GOT3 (cell line): ENCODE data around the gene SEMA4B.
A peak's percentile ranks its signal among the peaks of the same experiment; 100 is the strongest.
"Not testable (repeated sequence)": the region's sequence is repeated elsewhere in the genome, so short reads cannot be mapped to it uniquely, and the experiment has no call there.

Experiments used
- DNase-seq: peaks from one replicate; lab custom pipeline; 2025; ENCODE audit warnings: mixed read lengths; lab: John Stamatoyannopoulos, UW

Gene SEMA4B

DNA sequence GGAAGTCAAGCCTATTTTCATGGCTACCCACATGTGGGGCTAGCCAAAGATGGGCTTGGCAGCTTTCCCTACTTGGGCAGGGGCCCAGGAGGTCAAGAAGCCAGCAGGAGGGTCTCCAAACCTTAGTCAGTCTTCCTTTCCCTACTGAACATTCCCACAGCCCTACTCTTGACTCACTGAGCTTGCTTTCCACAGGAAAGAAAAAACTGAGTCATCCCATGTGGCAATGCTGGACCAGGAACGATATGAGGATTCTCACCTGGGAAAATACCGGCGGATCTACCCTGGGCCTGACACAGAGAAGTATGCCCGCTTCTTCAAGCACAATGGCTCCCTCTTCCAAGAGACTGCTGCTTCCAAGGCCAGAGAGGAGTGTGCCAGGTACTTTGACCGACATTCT is 60.7 kb downstream of the SEMA4B start:
- no peak for DNase-seq

- DNase-seq: no peak
These were observed 61.3 kb downstream of the SEMA4B start for GRCh38 chr15:90262426-90262825.

DNA sequence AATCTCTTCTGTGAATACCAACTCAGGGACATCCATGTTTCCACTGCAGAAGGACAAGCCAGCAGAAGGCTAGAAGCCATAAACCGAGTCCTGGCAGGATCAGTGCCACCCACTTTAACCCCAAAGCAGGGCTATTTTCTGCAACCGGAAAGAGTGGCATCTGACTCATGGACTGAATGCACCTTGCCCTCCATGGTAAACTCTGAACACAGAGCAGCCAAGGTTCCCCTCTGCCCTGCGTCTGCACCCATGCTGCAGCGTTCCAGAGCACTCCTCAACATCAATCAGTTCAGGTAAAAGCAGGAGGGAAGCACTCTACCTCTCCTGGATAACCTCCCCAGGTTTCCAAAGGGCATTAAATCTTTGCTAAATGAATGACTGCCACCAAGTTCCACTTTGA is 63.5 kb downstream of the SEMA4B start:
- DNase-seq: no peak

DNA sequence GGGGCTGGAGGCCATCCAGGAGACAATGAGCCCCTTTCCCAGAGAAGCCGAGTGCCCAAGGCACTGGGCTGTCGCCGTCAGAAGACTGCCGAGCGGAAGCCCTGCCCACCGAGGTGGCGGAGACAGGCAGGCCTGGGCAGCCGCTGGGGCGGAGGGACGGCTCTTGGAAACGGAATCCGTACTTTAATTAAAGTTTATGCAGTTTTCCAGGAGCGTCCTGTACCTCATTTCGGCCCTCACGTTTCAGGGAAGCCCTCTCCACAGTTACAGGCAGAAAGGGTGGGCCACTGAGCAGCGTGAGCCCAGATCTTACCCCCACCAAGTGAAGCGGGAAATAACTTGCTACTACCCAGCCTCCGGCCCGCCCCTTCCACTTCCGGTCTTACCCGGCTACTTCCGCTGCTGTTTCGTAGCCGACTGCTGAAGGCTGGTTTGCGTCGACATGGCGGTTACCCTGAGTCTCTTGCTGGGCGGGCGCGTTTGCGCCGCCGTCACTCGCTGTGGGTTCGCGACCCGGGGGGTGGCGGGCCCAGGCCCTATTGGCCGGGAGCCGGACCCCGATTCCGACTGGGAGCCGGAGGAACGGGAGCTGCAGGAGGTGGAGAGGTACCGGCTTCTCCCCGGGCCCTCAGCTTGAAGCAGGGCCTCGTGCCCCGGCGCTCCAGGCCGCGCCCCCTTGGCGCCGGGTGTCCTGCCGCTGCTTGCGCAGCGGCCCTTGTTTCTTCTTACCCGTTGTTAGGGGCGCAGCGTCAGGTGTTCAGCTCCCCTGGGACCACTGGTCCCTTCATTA is 64.3 kb downstream of the SEMA4B start, which contains the start of gene NGRN:
Gene NGRN (plus strand): TSS at position 402 of the 790 bp plus-strand sequence. CDS start 41 bp downstream, at position 443.
- DNase-seq: peak; percentile 40

GRCh38 chr15:90266061-90266431 is 64.9 kb downstream of the SEMA4B start:
- no peak for DNase-seq

DNA sequence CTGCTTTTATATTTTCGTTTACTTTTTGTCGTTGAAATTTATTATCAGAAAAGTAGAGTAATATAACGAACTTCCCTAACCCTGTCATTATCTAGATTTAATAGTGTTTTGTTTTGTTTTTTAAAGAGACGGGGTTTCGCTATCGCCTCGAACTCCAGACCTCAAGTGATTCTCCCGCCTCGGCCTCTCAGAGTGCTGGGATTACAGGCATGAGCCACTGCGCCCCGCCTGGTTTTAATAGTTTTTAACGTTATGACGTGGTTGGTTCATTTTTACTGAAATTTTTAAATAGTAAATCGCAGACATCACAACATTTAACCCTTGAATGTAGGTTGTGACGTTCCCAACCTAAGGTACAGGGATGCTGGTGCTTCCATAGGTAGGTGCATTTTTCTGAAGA is 65.4 kb downstream of the SEMA4B start:
- no peak for DNase-seq

GRCh38 chr15:90268415-90268814 is 67.3 kb downstream of the SEMA4B start:
- DNase-seq: no peak

DNA sequence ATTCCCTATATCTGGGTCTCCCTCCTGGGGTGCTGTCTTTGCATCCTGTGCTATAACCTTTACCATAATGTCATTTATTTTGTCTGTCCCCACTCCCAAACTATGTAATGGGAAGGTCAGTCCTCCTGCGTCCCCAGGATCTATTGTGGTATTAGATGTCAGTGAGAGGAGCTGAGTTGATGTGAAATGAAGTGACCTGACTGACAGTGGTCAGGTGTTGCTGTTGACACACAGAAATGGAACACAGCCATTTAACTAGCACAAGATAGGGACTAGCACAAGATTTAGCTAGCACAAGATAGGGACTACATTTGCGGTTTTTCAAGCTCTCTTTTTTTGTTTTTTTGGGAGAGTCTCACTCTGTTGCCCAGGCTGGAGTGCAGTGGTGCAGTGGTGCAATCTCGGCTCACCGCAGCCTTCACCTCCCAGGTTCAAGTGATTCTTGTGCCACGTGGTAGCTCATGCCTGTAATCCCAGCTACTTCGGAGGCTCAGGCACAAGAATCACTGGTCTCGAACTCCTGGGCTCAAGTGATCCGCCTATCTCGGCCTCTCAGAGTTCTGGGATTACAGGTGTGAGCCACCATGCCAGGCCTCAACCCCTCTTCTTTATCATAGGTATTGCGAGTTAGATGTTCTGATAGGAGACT is 69.5 kb downstream of the SEMA4B start:
- no peak for DNase-seq

DNA sequence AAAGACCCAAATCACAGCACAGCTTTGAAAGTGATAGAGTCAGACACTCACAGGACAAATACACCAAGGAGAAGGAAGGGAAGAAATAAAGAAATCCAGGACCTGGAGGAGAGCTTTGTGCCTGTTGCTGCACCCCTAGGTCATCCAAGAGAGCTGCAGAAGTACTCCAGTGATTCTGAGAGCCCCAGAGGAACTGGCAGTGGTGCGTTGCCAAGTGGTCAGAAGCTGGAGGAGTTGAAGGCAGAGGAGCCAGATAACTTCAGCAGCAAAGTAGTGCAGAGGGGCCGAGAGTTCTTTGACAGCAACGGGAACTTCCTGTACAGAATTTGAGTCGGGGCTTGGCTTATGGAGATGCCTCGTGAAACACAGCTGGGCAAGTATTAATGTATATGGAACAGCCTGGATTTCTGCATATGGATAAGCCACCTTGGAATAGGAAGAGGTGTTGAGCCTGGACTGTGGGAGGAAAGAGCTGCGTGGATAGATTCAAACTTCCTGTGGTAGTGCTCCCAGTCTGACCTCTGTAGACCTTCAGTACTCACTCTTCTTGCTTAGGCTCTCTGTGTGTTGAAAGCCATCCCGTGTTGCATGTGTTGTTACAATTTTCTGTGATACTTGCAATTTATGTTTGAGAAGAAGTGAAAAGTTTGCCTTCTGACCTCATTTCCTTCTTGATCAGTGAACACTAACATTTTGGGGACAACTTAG is 70.5 kb downstream of the SEMA4B start:
- no peak for DNase-seq

- DNase-seq: not testable (repeated sequence)
These were observed 77.3 kb downstream of the SEMA4B start for GRCh38 chr15:90278467-90278866.
